Activated T-cell treated with anti-CD3 and anti-CD28 coated beads, Interleukin-2, amount 50 U/mL, for 72 hours (primary cell): Measurements from ENCODE around the gene ACTN3. TPM values are rescaled to one million over a fixed set of nuclear protein-coding genes. Genes with fewer than 3 reads are reported as not detected.

Experiments
- ATAC-seq, 2 donors: fragments of 150-1000 bp; cut with Tn5 transposase; replicated peaks in 1 of 2; 2 replicates each; pipeline ENCODE4 v1.10.0; 2021; ENCODE audit warnings: moderate library complexity in 2 of 2, mild to moderate bottlenecking in 1 of 2
- DNase-seq, 2 donors: peaks; one replicate each; pipeline ENCODE4 v3.0.0; 2021 to 2022; ENCODE audit warnings: mixed read lengths in 1 of 2
- H3K27ac Mint-ChIP-seq: one replicate; pipeline ENCODE4 v1.8.0; 2022; ENCODE audit warnings: mild to moderate bottlenecking, moderate library complexity, mixed read lengths
- H3K27me3 Mint-ChIP-seq: one replicate; pipeline ENCODE4 v1.8.0; 2022; ENCODE audit warnings: low read depth, mixed read lengths
- H3K36me3 Mint-ChIP-seq, 2 donors: one replicate each; pipeline ENCODE4 v1.8.0; 2022; ENCODE audit warnings: mixed read lengths in 2 of 2, mild to moderate bottlenecking in 1 of 2; ENCODE audit not compliant: insufficient read depth in 2 of 2
- H3K4me1 Mint-ChIP-seq: one replicate; pipeline ENCODE4 v1.8.0; 2022; ENCODE audit warnings: low read depth, mixed read lengths
- H3K4me3 Mint-ChIP-seq, 2 donors: one replicate each; pipeline ENCODE4 v1.8.0; 2022; ENCODE audit warnings: mild to moderate bottlenecking in 2 of 2, mixed read lengths in 2 of 2, moderate library complexity in 2 of 2
- H3K9me3 Mint-ChIP-seq, 2 donors: one replicate each; pipeline ENCODE4 v1.8.0; 2022; ENCODE audit warnings: mixed read lengths in 2 of 2
- total RNA-seq, 2 donors: library from RNA; stranded (reverse); gene quantifications; one replicate each; pipeline ENCODE4 v1.2.3, GENCODE V29; 2022

Gene ACTN3
- total RNA-seq, 2 donors from 2014 or later: 0.32 TPM; not detected in 1

DNA sequence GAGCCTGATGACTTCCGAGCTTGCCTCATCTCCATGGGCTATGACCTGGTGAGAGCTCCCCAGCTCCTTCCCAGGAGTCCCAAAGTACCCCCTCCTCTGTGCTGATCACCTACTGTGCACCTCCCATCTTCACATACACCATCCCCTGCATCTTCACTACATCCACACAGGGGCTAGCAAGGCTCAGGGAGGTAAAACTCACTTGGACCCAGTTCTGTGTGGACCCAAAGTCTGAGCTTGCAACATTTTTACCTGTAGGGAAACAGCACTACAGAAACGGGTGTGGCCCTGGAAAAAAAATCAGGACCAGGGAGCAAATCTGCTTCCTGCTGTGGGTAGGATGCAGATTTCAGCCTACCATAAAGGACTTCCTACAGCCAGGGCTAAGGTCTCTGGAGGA lies 15.6 kb downstream of the ACTN3 start:
- no peak for ATAC-seq
- Mint-ChIP-seq H3K36me3 (peaks cover 0 to 1% of the 10 kb centered on the region in 2 donors), H3K27me3 (peaks cover 16% of the 10 kb centered on the region), H3K4me1 (peaks cover 6% of the 10 kb centered on the region), H3K4me3 (no peak overlapping the region), H3K9me3 (no peaks in the 10 kb centered on the region), H3K27ac (no peak overlapping the region)
- DNase-seq: no peak

GRCh38 chr11:66562907-66563583 lies 16.3 kb downstream of the ACTN3 start:
- peaks cover 6% of the 10 kb centered on the region for H3K4me1 Mint-ChIP-seq
- H3K27ac Mint-ChIP-seq: no peak overlapping the region

DNA sequence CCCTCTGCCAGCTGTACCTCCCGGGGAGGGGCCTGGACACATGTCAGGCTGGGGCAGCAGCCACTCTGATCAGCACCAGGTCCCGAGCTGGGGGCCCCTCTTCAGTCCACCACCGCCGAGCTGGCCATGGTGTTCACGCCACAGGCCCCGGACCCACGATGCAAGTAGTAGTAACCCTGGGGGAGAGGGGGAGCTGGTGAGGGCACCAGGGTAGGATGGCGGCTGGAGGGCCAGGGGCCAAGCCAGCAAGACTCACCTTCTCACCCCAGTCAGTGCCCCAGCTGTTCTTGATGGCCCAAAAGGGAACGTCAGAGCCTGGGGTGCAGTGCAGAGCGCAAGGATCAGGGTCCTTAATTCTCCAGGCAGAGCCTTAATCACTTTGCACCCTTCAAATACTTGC lies 17.1 kb downstream of the ACTN3 start:
- Mint-ChIP-seq H3K4me3 (no peak overlapping the region), H3K36me3 (peaks cover 0 to 1% of the 10 kb centered on the region in 2 donors), H3K4me1 (peaks cover 8% of the 10 kb centered on the region), H3K9me3 (no peaks in the 10 kb centered on the region), H3K27me3 (peaks cover 5% of the 10 kb centered on the region), H3K27ac (no peak overlapping the region)
- DNase-seq (no peak), ATAC-seq (no peak)

More at GRCh38 chr11:66562907-66563583, 16.3 kb downstream of the ACTN3 start:
- no peak for ATAC-seq
- H3K27me3 Mint-ChIP-seq: peaks cover 11% of the 10 kb centered on the region
- no peak overlapping the region for H3K4me3 Mint-ChIP-seq
- H3K9me3 Mint-ChIP-seq: no peaks in the 10 kb centered on the region
- DNase-seq: no peak
- peaks cover 0 to 1% of the 10 kb centered on the region in 2 donors for H3K36me3 Mint-ChIP-seq

DNA sequence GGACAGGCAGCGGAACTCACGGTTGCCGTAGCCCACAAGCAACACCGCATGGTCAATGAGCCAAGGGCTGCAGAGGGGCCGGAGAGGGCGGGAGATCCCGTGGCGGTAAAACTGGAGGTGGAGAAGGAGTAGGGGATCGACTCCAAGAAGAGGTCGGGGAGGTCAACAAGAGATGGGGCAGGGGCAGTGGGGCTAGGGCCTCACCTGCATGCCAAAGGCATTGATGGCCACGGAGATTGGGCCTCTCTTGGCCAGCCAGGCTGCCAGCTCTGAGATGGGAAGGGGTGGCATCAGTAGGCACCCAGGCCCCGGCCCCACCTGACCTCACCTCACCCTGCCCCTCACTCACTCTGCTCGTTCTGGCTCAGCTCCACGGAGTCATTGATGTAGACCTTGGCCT lies 17.8 kb downstream of the ACTN3 start:
- Mint-ChIP-seq H3K36me3 (peaks cover 0 to 1% of the 10 kb centered on the region in 2 donors), H3K9me3 (no peaks in the 10 kb centered on the region), H3K4me3 (no peak overlapping the region), H3K27me3 (peaks cover 4% of the 10 kb centered on the region), H3K4me1 (peaks cover 5% of the 10 kb centered on the region), H3K27ac (no peak overlapping the region)
- no peak for ATAC-seq
- DNase-seq: no peak

- H3K9me3 Mint-ChIP-seq: no peaks in the 10 kb centered on the region
- ATAC-seq (no peak), DNase-seq (no peak)
- H3K4me3 Mint-ChIP-seq: no peak overlapping the region
- H3K27me3 Mint-ChIP-seq: peaks cover 4% of the 10 kb centered on the region
- peaks cover 0 to 1% of the 10 kb centered on the region in 2 donors for H3K36me3 Mint-ChIP-seq
- no peak overlapping the region for H3K27ac Mint-ChIP-seq
- H3K4me1 Mint-ChIP-seq: peaks cover 5% of the 10 kb centered on the region
Observed at GRCh38 chr11:66564984-66565383, 18.3 kb downstream of the ACTN3 start.

DNA sequence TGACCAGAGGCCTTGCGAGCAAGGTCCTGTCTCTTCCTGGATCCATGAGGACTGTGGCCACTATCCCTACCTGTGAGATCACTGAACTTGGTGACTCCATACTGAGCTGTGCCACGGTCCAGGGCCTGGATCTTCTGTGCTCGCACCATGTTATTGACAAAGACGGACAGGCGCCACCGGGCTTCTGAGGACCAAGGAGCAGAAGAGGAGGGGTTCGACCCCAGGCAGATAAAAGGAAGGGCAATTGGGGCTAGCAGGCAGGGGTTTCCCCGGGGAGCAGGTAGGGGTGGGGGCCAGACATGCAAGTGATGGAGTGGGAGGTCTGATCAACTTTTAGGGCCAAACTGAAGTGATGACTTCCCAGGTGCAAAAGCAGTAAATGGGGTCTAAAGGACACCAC lies 19.5 kb downstream of the ACTN3 start:
- no peak for ATAC-seq
- H3K27me3 Mint-ChIP-seq: peaks cover 4% of the 10 kb centered on the region
- H3K36me3 Mint-ChIP-seq: peaks cover 0 to 1% of the 10 kb centered on the region in 2 donors
- DNase-seq: no peak
- H3K27ac Mint-ChIP-seq: no peak overlapping the region
- peaks cover 5% of the 10 kb centered on the region for H3K4me1 Mint-ChIP-seq
- no peaks in the 10 kb centered on the region for H3K9me3 Mint-ChIP-seq
- H3K4me3 Mint-ChIP-seq: no peak overlapping the region

GRCh38 chr11:66567787-66568123 lies 21.1 kb downstream of the ACTN3 start:
- peaks cover 5% of the 10 kb centered on the region for H3K4me1 Mint-ChIP-seq
- peaks cover 0 to 1% of the 10 kb centered on the region in 2 donors for H3K36me3 Mint-ChIP-seq
- peak overlapping the region; percentile 80 for H3K4me3 Mint-ChIP-seq
- ATAC-seq: no peak
- no peak for DNase-seq
- no peak overlapping the region for H3K27ac Mint-ChIP-seq
- H3K9me3 Mint-ChIP-seq: no peaks in the 10 kb centered on the region
- H3K27me3 Mint-ChIP-seq: peaks cover 4% of the 10 kb centered on the region

- H3K27me3 Mint-ChIP-seq: peaks cover 4% of the 10 kb centered on the region
- ATAC-seq (peak; percentile 97), DNase-seq (peak; percentile 78 to 82)
- H3K36me3 Mint-ChIP-seq: peaks cover 0 to 1% of the 10 kb centered on the region in 2 donors
- no peak within 1 kb of the TSS for H3K27ac Mint-ChIP-seq
- no peaks in the 10 kb centered on the region for H3K9me3 Mint-ChIP-seq
- peaks cover 5% of the 10 kb centered on the region for H3K4me1 Mint-ChIP-seq
- H3K4me3 Mint-ChIP-seq: peak within 1 kb of the TSS; percentile 80 to 83
Observed at GRCh38 chr11:66568124-66568916, 21.6 kb downstream of the ACTN3 start, which contains the start of gene CTSF. Gene CTSF (minus strand): TSS chr11:66568606. CDS start chr11:66568486, 120 bp downstream.

DNA sequence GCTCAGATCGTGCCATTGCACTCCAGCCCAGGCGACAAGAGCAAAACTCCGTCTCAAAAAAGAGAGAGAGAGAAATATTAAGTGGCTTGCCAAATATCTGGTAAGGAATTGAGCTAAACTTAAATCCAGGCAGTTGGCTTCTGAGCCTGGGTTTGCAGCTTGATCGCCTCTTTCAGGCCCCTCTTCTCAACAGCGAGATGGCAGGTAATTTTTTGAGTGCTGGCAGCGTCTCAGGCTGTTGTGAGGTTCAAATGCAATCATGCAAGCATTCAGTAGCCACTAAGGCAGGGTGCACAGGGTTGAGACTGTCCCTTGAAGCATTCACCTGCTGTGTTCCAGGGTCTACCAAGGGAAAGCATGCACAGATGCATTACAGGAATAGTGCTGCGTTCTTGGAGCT lies 22.4 kb downstream of the ACTN3 start:
- Mint-ChIP-seq H3K27ac (no peak overlapping the region), H3K4me3 (peak overlapping the region; percentile 79 to 83), H3K36me3 (peaks cover 0 to 1% of the 10 kb centered on the region in 2 donors), H3K27me3 (peaks cover 8% of the 10 kb centered on the region), H3K9me3 (no peaks in the 10 kb centered on the region), H3K4me1 (peaks cover 5% of the 10 kb centered on the region)
- no peak for DNase-seq
- no peak for ATAC-seq

GRCh38 chr11:66570079-66570849 lies 23.6 kb downstream of the ACTN3 start:
- Mint-ChIP-seq H3K27me3 (peaks cover 20% of the 10 kb centered on the region), H3K4me3 (no peak overlapping the region), H3K9me3 (no peaks in the 10 kb centered on the region), H3K27ac (no peak overlapping the region), H3K36me3 (peaks cover 0 to 1% of the 10 kb centered on the region in 2 donors), H3K4me1 (peaks cover 5% of the 10 kb centered on the region)
- ATAC-seq: no peak
- no peak for DNase-seq

DNA sequence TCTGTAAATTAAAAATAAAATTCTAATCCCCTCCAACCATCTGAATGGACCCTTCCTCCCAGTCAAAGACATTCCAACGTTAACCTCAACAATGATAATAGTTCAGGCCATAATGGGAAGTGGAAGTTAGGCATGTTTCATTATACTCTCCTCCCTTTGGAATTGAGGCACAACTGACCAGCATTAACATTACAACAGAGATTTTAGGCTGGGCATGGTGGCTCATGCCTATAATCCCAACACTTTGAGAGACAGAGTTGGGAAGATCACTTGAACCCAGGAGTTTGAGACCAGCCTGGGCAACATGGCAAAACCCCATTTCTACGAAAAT lies 24.1 kb downstream of the ACTN3 start:
- H3K27me3 Mint-ChIP-seq: peaks cover 25% of the 10 kb centered on the region
- H3K4me1 Mint-ChIP-seq: peaks cover 5% of the 10 kb centered on the region
- no peak overlapping the region for H3K4me3 Mint-ChIP-seq
- H3K36me3 Mint-ChIP-seq: peaks cover 0 to 1% of the 10 kb centered on the region in 2 donors
- DNase-seq (no peak), ATAC-seq (no peak)
- no peaks in the 10 kb centered on the region for H3K9me3 Mint-ChIP-seq
- no peak overlapping the region for H3K27ac Mint-ChIP-seq

GRCh38 chr11:66579017-66579606 lies 32.4 kb downstream of the ACTN3 start:
- DNase-seq: peak; percentile 78 to 80
- ATAC-seq: peak; percentile 78 to 86
- H3K9me3 Mint-ChIP-seq: peaks cover 5 to 7% of the 10 kb centered on the region in 2 donors
- peaks cover 35% of the 10 kb centered on the region for H3K27me3 Mint-ChIP-seq
- peak overlapping the region; percentile 29 to 65 for H3K4me3 Mint-ChIP-seq
- H3K36me3 Mint-ChIP-seq: peaks cover 3 to 4% of the 10 kb centered on the region in 2 donors
- H3K4me1 Mint-ChIP-seq: peaks cover 27% of the 10 kb centered on the region
- H3K27ac Mint-ChIP-seq: no peak overlapping the region

GRCh38 chr11:66580803-66581202 lies 34.1 kb downstream of the ACTN3 start:
- ATAC-seq: no peak
- H3K4me3 Mint-ChIP-seq: no peak overlapping the region

More at GRCh38 chr11:66580803-66581202, 34.1 kb downstream of the ACTN3 start:
- Mint-ChIP-seq H3K4me1 (peaks cover 27% of the 10 kb centered on the region), H3K36me3 (peaks cover 3 to 4% of the 10 kb centered on the region in 2 donors), H3K9me3 (peaks cover 5 to 7% of the 10 kb centered on the region in 2 donors), H3K27ac (no peak overlapping the region), H3K27me3 (peaks cover 18% of the 10 kb centered on the region)
- no peak for DNase-seq
